Measurements from ENCODE around the gene HEY2.

Gene HEY2

GRCh38 chr6:125745281-125746018 lies 4.0 kb upstream of the HEY2 start:
- no peak for DNase-seq

GRCh38 chr6:125746019-125746414 lies 3.4 kb upstream of the HEY2 start:
- no peak for DNase-seq

GRCh38 chr6:125746731-125747588 lies 2.5 kb upstream of the HEY2 start:
- DNase-seq, result no peak

GRCh38 chr6:125747589-125748405 lies 1.6 kb upstream of the HEY2 start:
- DNase-seq, result no peak

GRCh38 chr6:125748406-125749172 lies 843 bp upstream of the HEY2 start:
- DNase-seq, result no peak

GRCh38 chr6:125749865-125750691 lies 646 bp downstream of the HEY2 start:
- DNase-seq, result no peak

- no peak for DNase-seq
Observed at GRCh38 chr6:125750692-125751333, 1.4 kb downstream of the HEY2 start.

GRCh38 chr6:125751334-125751916 lies 2.0 kb downstream of the HEY2 start:
- no peak for DNase-seq

GRCh38 chr6:125752773-125753172 lies 3.3 kb downstream of the HEY2 start:
- DNase-seq, result no peak

GRCh38 chr6:125753218-125753936 lies 3.9 kb downstream of the HEY2 start:
- no peak for DNase-seq

GRCh38 chr6:125753937-125754259 lies 4.5 kb downstream of the HEY2 start:
- DNase-seq, result no peak

- no peak for DNase-seq
Observed at GRCh38 chr6:125754566-125754965, 5.1 kb downstream of the HEY2 start.

- no peak for DNase-seq
Observed at GRCh38 chr6:125759184-125759902, 9.9 kb downstream of the HEY2 start.

- no peak for DNase-seq
Observed at GRCh38 chr6:125759959-125760457, 10.6 kb downstream of the HEY2 start.

GRCh38 chr6:125764121-125764671 lies 14.8 kb downstream of the HEY2 start:
- DNase-seq, result no peak

GRCh38 chr6:125765944-125766343 lies 16.5 kb downstream of the HEY2 start:
- no peak for DNase-seq

GRCh38 chr6:125766641-125767040 lies 17.2 kb downstream of the HEY2 start:
- DNase-seq, result no peak

- DNase-seq, result no peak
Observed at GRCh38 chr6:125769147-125769783, 19.8 kb downstream of the HEY2 start.
